HepG2 (cell line): ENCODE results near the gene OVCA2. TPM values are rescaled to one million over a fixed set of nuclear protein-coding genes. Genes with fewer than 3 reads are reported as not detected.
A peak's percentile ranks its signal among the peaks of the same experiment; 100 is the strongest.

Experiments
- CTCF ChIP-seq: sonication (generic); formaldehyde crosslinking; IDR thresholded peaks from 2 replicates; pipeline ENCODE4 v1.5.0; 2020; ENCODE audit warnings: mild to moderate bottlenecking, missing genetic modification reagents, moderate library complexity
- DMAP1 ChIP-seq: IDR thresholded peaks from 2 replicates; pipeline ENCODE4 v1.6.1; 2016
- HNRNPUL1 ChIP-seq: fragments of 200-400 bp; formaldehyde crosslinking; IDR thresholded peaks from 2 replicates; pipeline ENCODE4 v1.6.1; 2017; ENCODE audit warnings: low read depth, mild to moderate bottlenecking, low read length, moderate library complexity
- KMT2B ChIP-seq: IDR thresholded peaks from 2 replicates; pipeline ENCODE4 v1.6.1; 2016; ENCODE audit warnings: missing genetic modification reagents, missing compliant biosample characterization
- MTF2 ChIP-seq: sonication (generic); formaldehyde crosslinking; IDR thresholded peaks from 2 replicates; pipeline ENCODE4 v1.5.0; 2020; ENCODE audit warnings: missing genetic modification reagents, borderline replicate concordance
- SMC3 ChIP-seq: IDR thresholded peaks from 2 replicates; pipeline ENCODE4 v1.6.1; 2011; ENCODE audit warnings: low read length, improper control_type of control experiment
- SNAPC4 ChIP-seq: sonication (generic); formaldehyde crosslinking; IDR thresholded peaks from 2 replicates; pipeline ENCODE4 v1.4.0; 2020; ENCODE audit warnings: mild to moderate bottlenecking, missing genetic modification reagents
- SP1 ChIP-seq, 2 experiments: fragments of 450-650 bp in 1 of 2; sonication (generic) in 1 of 2; formaldehyde crosslinking in 1 of 2; IDR thresholded peaks; 2 replicates each; pipeline versions ENCODE4 v1.4.0 to v1.6.1; 2016 to 2020; ENCODE audit warnings: missing genetic modification reagents in 1 of 2
- SYNCRIP ChIP-seq: fragments of 200-400 bp; formaldehyde crosslinking; IDR thresholded peaks from 2 replicates; pipeline ENCODE4 v1.6.1; 2018; ENCODE audit warnings: mild to moderate bottlenecking, low read depth, low read length; ENCODE audit not compliant: insufficient read depth
- ZNF160 ChIP-seq: sonication (generic); formaldehyde crosslinking; IDR thresholded peaks from 2 replicates; pipeline ENCODE4 v1.8.0; 2022; ENCODE audit warnings: mild to moderate bottlenecking, inconsistent platforms, missing genetic modification reagents
- ZNF280B ChIP-seq: sonication (generic); formaldehyde crosslinking; IDR thresholded peaks from 2 replicates; pipeline ENCODE4 v1.5.0; 2020; ENCODE audit warnings: missing genetic modification reagents, mild to moderate bottlenecking, borderline replicate concordance
- ZNF318 ChIP-seq: sonication (generic); formaldehyde crosslinking; IDR thresholded peaks from 2 replicates; pipeline ENCODE4 v1.4.0; 2020; ENCODE audit warnings: mild to moderate bottlenecking, missing genetic modification reagents
- ZNF331 ChIP-seq: sonication (generic); formaldehyde crosslinking; IDR thresholded peaks from 2 replicates; pipeline ENCODE4 v1.4.0; 2020; ENCODE audit warnings: missing genetic modification reagents
- polyA plus RNA-seq, 8 experiments: library from polyadenylated mRNA; depleted of rRNA in 3 of 8; stranded (reverse) in 7 of 8; unstranded in 1 of 8; fragments of >200 nt; fragmentation: Illumina TruSeq in 4 of 8; extraction: Trizol in 4 of 8; gene quantifications; 2 replicates each; pipeline versions ENCODE4 v1.2.1 to v1.2.3, GENCODE V29; 2011 to 2016; ENCODE audit warnings: low read depth in 4 of 8, missing spikeins in 1 of 8, mixed read lengths in 1 of 8; ENCODE audit not compliant: insufficient read depth in 1 of 8
- total RNA-seq, 5 experiments: library from RNA; depleted of rRNA; stranded (reverse); fragments of >200 nt; fragmentation: Illumina TruSeq; extraction: Trizol; gene quantifications; 2 replicates each; pipeline ENCODE4 v1.2.3, GENCODE V29; 2016; ENCODE audit warnings: low read depth in 1 of 5

OVCA2 gene
- total and polyA plus RNA-seq, 2 of the 13 experiments (the other 11 are each of a cell fraction or from before 2014, with no cell fraction given) = 23.7 to 28.2 TPM

- no peak for TF ChIP-seq ZNF318 (CRISPR knock-in tag)
- TF ChIP-seq MTF2 (CRISPR knock-in tag) = no peak
- 0 out of 2 replicates have a peak, but pooled peaks have one; percentile 3 for TF ChIP-seq KMT2B (CRISPR knock-in tag)
- TF ChIP-seq DMAP1 (CRISPR knock-in tag) = no peak
- peak; percentile 16; the same call in 1 of the 2 replicates for TF ChIP-seq ZNF331 (CRISPR knock-in tag)
- no peak for TF ChIP-seq SP1 (IDR thresholded peaks at IDR 0.05)
- TF ChIP-seq SP1 (CRISPR knock-in tag; IDR thresholded peaks at IDR 0.05) = no peak
- TF ChIP-seq ZNF280B = no peak
- TF ChIP-seq SYNCRIP = no peak
- TF ChIP-seq SMC3 = peak; percentile 51; the same call in 1 of the 2 replicates
- TF ChIP-seq CTCF = peak; percentile 80
- no peak for TF ChIP-seq ZNF160 (CRISPR knock-in tag)
- no peak for TF ChIP-seq SNAPC4 (CRISPR knock-in tag)
- no peak for TF ChIP-seq HNRNPUL1
Measured at GRCh38 chr17:2030779-2031163, 11.1 kb upstream of the OVCA2 start (continued).
